ENCODE measurements around the gene RIPOR3. TPM values are rescaled to one million over a fixed set of nuclear protein-coding genes. Genes with fewer than 3 reads are reported as not detected.

Gene RIPOR3
- total and polyA plus RNA-seq, 9 of the 15 experiments (the other 6 are each of a cell fraction or from before 2014, with no cell fraction given), result 3.3 to 62.7 (median 21.4) TPM

DNA sequence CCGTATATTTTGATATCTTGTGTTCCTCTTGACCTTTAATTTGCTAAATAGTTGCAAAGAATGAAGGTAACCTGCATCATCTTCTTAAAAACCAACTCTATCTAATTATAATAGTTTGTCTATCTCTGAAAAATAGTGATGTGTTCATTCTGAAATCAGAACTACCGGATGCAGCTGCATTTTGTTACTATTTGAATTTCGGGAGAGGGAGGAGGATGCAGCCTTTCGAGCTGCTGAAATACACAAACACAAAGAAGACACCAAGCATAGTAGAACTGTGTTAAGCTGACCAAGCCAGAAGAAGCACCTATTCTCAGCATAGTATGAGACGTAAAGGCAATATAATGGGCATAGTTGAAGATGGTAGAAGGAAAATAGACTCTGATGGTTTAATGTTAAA, 148.0 kb downstream of the RIPOR3 start:
- Histone ChIP-seq H3K9me3 (replicated peaks; ENCODE audit: control insufficient read depth, insufficient read depth, low read depth, low read length) (no peaks in the 10 kb centered on the region), H3K27me3 (ENCODE audit: control insufficient read depth in 2 of 2, insufficient read depth in 2 of 2, low read length in 2 of 2) (no peaks in the 10 kb centered on the region), H3K36me3 (ENCODE audit: control insufficient read depth, insufficient read depth, low read length) (peaks cover 32% of the 10 kb centered on the region; the same call in 1 of the 3 replicates), H3K4me3 (no peak overlapping the region), H2AFZ (ENCODE audit: low read depth, low read length) (no peak overlapping the region), H3K27ac (ENCODE audit: extremely low read depth, low read depth, low read length) (no peak overlapping the region), H3K9me1 (ENCODE audit: control insufficient read depth, insufficient read depth, low read length) (peaks cover 6% of the 10 kb centered on the region), H3K9ac (ENCODE audit: insufficient read depth in 1 of 2, low read depth in 2 of 2, low read length in 2 of 2) (no peak overlapping the region), H4K20me1 (replicated peaks; ENCODE audit: control insufficient read depth, insufficient read depth, low read length) (peaks cover 23% of the 10 kb centered on the region), H3K4me2 (ENCODE audit: insufficient read depth, low read length) (no peak overlapping the region), H3K4me1 (replicated peaks in 1 of 2; ENCODE audit: control insufficient read depth in 2 of 2, insufficient read depth in 2 of 2, low read length in 2 of 2) (peaks cover 5 to 23% of the 10 kb centered on the region in 2 experiments; a peak in 4 of 5 replicates), H3K79me2 (ENCODE audit: control insufficient read depth, insufficient read depth, low read length) (peaks cover 92% of the 10 kb centered on the region)
- DNase-seq (ENCODE audit: extremely low read depth in 1 of 4, low spot score in 3 of 4), result no peak
- intact Hi-C loops (cut with micrococcal nuclease), result no loop called here
- POLR2A ChIA-PET, result interaction anchor here (0.6 to 1.4 kb wide), 3 partner anchors 11 to 427 kb away, joined by 3 read pairs; no protein-coding TSS in a partner anchor
- CTCF ChIA-PET (ENCODE audit: low intra/inter-chr PET ratio), result no interaction called here
- ATAC-seq, result no peak
- no peak for FAIRE-seq
- WGBS (ENCODE audit: insufficient coverage, low coverage, missing lambda C conversion rate), result 87% methylated on average over 5 of the region's 5 CpGs
- in situ Hi-C loops (cut with MboI), result no loop called here
- BruUV-seq (replicated peaks), result no TSS peak
- TF ChIP-seq XRCC3 (IDR thresholded peaks at IDR 0.05) (no peak), MTA2 (IDR thresholded peaks at IDR 0.05; ENCODE audit: low read depth) (no peak), ZNF644 (tag; IDR thresholded peaks at IDR 0.05; ENCODE audit: low read depth) (no peak), KHSRP (IDR thresholded peaks at IDR 0.05) (no peak), ZNF699 (CRISPR knock-in tag; IDR thresholded peaks at IDR 0.05; ENCODE audit: insufficient replicate concordance) (no peak), PHTF2 (CRISPR knock-in tag; IDR thresholded peaks at IDR 0.05) (no peak), ZNF263 (CRISPR knock-in tag; IDR thresholded peaks at IDR 0.05; ENCODE audit: borderline replicate concordance) (no peak), NR4A1 (CRISPR knock-in tag; IDR thresholded peaks at IDR 0.05) (no peak), NR4A1 (tag; IDR thresholded peaks at IDR 0.05) (no peak), NR2F6 (CRISPR knock-in tag; IDR thresholded peaks at IDR 0.05) (no peak), ZNF77 (CRISPR knock-in tag; IDR thresholded peaks at IDR 0.05) (no peak), BCOR (IDR thresholded peaks at IDR 0.05) (no peak), MBD2 (IDR thresholded peaks at IDR 0.05; ENCODE audit: borderline replicate concordance, low read depth) (no peak), ZNF75A (CRISPR knock-in tag; IDR thresholded peaks at IDR 0.05) (no peak), PHF8 (IDR thresholded peaks at IDR 0.05; ENCODE audit: borderline replicate concordance, low read length) (no peak)
- TF ChIP-seq, protein P1, sequence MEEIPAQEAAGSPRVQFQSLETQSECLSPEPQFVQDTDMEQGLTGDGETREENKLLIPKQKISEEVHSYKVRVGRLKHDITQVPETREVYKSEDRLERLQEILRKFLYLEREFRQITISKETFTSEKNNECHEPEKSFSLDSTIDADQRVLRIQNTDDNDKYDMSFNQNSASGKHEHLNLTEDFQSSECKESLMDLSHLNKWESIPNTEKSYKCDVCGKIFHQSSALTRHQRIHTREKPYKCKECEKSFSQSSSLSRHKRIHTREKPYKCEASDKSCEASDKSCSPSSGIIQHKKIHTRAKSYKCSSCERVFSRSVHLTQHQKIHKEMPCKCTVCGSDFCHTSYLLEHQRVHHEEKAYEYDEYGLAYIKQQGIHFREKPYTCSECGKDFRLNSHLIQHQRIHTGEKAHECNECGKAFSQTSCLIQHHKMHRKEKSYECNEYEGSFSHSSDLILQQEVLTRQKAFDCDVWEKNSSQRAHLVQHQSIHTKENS (CRISPR knock-in tag; IDR thresholded peaks at IDR 0.05), result no peak
- TF ChIP-seq, protein P2, sequence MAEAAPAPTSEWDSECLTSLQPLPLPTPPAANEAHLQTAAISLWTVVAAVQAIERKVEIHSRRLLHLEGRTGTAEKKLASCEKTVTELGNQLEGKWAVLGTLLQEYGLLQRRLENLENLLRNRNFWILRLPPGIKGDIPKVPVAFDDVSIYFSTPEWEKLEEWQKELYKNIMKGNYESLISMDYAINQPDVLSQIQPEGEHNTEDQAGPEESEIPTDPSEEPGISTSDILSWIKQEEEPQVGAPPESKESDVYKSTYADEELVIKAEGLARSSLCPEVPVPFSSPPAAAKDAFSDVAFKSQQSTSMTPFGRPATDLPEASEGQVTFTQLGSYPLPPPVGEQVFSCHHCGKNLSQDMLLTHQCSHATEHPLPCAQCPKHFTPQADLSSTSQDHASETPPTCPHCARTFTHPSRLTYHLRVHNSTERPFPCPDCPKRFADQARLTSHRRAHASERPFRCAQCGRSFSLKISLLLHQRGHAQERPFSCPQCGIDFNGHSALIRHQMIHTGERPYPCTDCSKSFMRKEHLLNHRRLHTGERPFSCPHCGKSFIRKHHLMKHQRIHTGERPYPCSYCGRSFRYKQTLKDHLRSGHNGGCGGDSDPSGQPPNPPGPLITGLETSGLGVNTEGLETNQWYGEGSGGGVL (CRISPR knock-in tag; IDR thresholded peaks at IDR 0.05), result no peak
- TF ChIP-seq, protein P3, sequence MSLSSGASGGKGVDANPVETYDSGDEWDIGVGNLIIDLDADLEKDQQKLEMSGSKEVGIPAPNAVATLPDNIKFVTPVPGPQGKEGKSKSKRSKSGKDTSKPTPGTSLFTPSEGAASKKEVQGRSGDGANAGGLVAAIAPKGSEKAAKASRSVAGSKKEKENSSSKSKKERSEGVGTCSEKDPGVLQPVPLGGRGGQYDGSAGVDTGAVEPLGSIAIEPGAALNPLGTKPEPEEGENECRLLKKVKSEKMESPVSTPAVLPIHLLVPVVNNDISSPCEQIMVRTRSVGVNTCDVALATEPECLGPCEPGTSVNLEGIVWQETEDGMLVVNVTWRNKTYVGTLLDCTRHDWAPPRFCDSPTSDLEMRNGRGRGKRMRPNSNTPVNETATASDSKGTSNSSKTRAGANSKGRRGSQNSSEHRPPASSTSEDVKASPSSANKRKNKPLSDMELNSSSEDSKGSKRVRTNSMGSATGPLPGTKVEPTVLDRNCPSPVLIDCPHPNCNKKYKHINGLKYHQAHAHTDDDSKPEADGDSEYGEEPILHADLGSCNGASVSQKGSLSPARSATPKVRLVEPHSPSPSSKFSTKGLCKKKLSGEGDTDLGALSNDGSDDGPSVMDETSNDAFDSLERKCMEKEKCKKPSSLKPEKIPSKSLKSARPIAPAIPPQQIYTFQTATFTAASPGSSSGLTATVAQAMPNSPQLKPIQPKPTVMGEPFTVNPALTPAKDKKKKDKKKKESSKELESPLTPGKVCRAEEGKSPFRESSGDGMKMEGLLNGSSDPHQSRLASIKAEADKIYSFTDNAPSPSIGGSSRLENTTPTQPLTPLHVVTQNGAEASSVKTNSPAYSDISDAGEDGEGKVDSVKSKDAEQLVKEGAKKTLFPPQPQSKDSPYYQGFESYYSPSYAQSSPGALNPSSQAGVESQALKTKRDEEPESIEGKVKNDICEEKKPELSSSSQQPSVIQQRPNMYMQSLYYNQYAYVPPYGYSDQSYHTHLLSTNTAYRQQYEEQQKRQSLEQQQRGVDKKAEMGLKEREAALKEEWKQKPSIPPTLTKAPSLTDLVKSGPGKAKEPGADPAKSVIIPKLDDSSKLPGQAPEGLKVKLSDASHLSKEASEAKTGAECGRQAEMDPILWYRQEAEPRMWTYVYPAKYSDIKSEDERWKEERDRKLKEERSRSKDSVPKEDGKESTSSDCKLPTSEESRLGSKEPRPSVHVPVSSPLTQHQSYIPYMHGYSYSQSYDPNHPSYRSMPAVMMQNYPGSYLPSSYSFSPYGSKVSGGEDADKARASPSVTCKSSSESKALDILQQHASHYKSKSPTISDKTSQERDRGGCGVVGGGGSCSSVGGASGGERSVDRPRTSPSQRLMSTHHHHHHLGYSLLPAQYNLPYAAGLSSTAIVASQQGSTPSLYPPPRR (CRISPR knock-in tag; IDR thresholded peaks at IDR 0.05; ENCODE audit: borderline replicate concordance), result no peak

Data from K562 (cell line).